GM12891 (cell line): Measurements from ENCODE around the gene RNASE1.

Experiments
- POLR2A ChIP-seq: IDR thresholded peaks from 2 replicates; pipeline ENCODE4 v1.6.1; 2011; ENCODE audit warnings: low read depth, low read length, control low read depth
- POLR2AphosphoS5 ChIP-seq: IDR thresholded peaks from 2 replicates; pipeline ENCODE4 v1.6.1; 2011; ENCODE audit warnings: low read depth, low read length, control low read depth
- POU2F2 ChIP-seq: IDR thresholded peaks from 2 replicates; pipeline ENCODE4 v1.6.1; 2011; ENCODE audit warnings: low read depth, mild to moderate bottlenecking, control low read depth, low read length, moderate library complexity
- TAF1 ChIP-seq: IDR thresholded peaks from 2 replicates; pipeline ENCODE4 v1.6.1; 2011; ENCODE audit warnings: low read depth, low read length, control low read depth

- TF ChIP-seq TAF1: no peak
- no peak for TF ChIP-seq POLR2AphosphoS5
- TF ChIP-seq POLR2A: no peak
- no peak for TF ChIP-seq POU2F2
Observed at GRCh38 chr14:20820063-20820904, 17.6 kb upstream of the RNASE1 start.
